HG03354 (cell line): ENCODE data around the gene KIF13A.
"Not testable (repeated sequence)": the region's sequence is repeated elsewhere in the genome, so short reads cannot be mapped to it uniquely, and the experiment has no call there.

ENCODE experiments used
- ATAC-seq: cut with Tn5 transposase; IDR thresholded peaks from one replicate; pipeline ENCODE4 v1.9.1; 2021; ENCODE audit warnings: mild to moderate bottlenecking; ENCODE audit not compliant: unreplicated experiment, poor library complexity, severe bottlenecking

The KIF13A gene

DNA sequence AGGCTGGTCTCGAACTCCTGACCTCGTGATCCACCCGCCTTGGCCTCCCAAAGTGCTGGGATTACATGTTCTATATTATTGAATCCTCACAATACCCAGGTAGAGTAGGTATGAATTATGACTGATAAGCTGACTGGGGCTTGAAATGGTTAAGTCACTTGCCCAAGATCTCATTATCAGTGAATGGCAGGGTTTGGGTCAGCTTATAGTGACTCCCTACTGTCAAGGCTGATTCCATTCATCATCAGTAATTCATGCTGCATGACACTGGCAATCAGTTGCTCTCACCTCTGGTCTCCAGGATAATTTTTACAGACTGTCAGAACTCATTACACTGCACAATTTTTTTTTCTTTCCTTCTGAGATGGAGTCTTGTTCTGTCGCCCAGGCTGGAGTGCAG, 127.6 kb downstream of the KIF13A start:
- ATAC-seq: no peak

DNA sequence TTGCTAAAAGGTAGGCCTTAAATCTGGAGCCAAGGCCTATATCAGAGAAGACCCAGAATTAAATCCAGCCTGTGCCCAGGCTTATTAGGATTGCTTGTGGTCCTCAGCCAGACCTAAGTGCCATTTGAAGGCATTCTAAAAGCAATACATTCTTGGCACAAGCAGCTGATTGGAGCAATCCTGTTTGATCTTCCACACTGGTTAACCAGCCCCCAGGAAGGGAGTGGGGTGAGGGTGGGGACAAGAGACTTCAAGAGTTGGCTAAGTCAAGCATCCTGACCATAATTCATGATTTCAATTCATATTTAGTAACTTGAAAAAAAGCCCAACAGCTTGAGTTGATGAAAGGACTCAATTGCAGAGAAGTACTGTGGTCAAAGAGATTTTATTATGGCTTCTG, 128.9 kb downstream of the KIF13A start:
- ATAC-seq: no peak

GRCh38 chr6:17857188-17857587, 130.2 kb downstream of the KIF13A start:
- not testable (repeated sequence) for ATAC-seq

- ATAC-seq: no peak
Observed at GRCh38 chr6:17856306-17856705, 131.1 kb downstream of the KIF13A start.

GRCh38 chr6:17855381-17855780, 132.1 kb downstream of the KIF13A start:
- ATAC-seq: no peak

DNA sequence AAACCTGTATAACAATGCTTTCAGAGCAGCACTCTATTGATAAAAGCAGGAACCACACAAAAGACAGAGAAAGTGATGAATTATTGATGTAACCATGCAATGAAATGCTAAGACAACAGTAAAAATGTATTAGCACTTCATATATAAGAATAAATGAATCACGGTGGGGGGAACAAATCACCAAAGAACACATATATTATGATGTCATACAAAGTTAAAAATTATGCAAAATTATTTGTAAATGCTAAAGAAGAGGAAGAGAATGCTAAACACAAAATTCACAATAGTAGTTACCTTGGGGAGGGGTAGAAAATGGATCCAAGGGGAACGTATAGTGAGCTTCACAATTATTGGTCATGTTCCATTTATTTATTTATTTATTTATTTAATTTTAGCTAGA, 133.9 kb downstream of the KIF13A start:
- ATAC-seq: no peak

DNA sequence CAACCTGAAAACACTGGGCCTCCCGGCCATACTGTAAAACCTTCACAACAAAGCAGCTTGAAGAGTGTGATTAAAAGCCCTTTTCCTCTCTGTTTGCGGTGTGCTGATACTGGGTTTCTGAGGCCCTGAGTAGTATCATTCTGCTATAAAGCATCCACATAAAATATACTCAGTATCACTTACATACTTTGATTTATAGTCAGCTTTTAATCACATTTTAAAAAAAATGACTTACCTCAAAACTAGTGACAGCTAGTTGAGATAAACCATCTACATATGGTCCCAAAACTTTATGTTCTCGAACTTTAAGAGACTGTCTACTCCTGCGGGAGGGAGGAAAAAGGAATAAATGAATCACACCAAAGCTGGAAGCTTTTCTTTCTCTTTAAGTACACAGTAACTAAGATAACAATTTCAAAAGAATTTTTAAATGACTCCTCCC, 135.7 kb downstream of the KIF13A start:
- ATAC-seq: no peak

- ATAC-seq: no peak
Observed at GRCh38 chr6:17851001-17851719, 136.3 kb downstream of the KIF13A start.

- no peak for ATAC-seq
Observed at GRCh38 chr6:17850281-17850680, 137.2 kb downstream of the KIF13A start.

GRCh38 chr6:17847203-17847760, 140.2 kb downstream of the KIF13A start:
- ATAC-seq: no peak

DNA sequence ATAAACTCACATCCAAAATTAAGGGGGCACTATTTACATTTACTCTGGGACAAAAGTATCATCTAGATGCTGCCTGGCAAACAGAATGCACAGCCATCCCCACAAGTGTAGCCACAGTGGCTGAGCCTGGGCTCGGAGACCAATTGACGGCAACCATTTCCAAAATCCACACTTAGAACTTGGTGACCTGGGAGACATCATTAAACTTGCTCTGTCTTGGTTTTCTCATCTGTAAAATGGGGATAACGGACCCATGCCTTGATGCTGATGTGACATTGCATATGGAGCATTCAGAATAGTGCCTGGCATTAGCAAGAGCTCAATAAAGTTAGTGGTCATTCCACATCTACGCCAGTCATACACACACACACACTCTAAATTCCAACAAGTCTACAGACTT, 140.7 kb downstream of the KIF13A start:
- ATAC-seq: no peak

- ATAC-seq: no peak
Observed at GRCh38 chr6:17845598-17845997, 141.8 kb downstream of the KIF13A start.

GRCh38 chr6:17844967-17845366, 142.5 kb downstream of the KIF13A start:
- ATAC-seq: not testable (repeated sequence)

- ATAC-seq: no peak
Observed at GRCh38 chr6:17842934-17843821, 144.3 kb downstream of the KIF13A start.

DNA sequence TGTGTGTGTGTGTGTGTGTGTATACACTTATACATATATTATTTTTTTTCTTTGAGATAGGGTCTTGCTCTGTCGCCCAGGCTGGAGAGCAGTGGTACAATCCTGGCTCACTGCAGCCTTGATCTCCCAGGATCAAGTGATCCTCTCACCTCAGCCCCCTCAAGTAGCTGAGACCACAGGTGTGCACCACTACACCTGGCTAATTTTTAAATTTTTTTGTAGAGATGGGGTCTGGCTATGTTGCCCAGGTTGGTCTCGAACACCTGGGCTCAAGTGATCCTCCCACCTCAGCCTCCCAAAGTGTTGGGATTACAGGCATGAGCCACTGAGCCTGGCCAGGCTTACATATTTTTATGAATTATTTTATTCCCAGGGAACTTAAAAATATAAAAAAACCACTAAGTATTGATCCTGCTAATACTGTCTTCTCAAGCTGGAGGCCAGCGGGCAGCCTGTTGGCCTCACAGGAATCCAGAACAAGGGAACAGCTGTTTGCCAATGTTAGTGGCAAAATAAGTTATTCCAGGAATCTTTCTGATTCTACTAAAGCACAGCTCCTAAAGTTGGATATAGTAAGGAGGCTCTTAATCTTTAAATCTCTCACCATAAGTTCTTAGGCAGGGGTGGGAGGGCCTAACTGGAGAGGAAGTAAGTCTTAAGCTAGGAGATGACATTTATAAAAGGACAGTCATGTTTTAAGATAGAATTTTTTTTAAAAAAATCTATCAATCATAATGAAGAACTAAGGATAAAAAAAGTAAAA, 145.2 kb downstream of the KIF13A start:
- ATAC-seq: no peak

GRCh38 chr6:17839513-17840223, 147.8 kb downstream of the KIF13A start:
- no peak for ATAC-seq

GRCh38 chr6:17836293-17836692, 151.1 kb downstream of the KIF13A start:
- ATAC-seq: no peak

GRCh38 chr6:17835784-17836183, 151.7 kb downstream of the KIF13A start:
- ATAC-seq: no peak

GRCh38 chr6:17831135-17831534, 156.3 kb downstream of the KIF13A start:
- ATAC-seq: no peak
